H1 (cell line): ENCODE data around the gene FUT2. TPM values are rescaled to one million over a fixed set of nuclear protein-coding genes. Genes with fewer than 3 reads are reported as not detected.

Experiments used
- CTCF ChIA-PET: fragments of 300-600 bp; sonication (Branson Sonifier 250); formaldehyde crosslinking; loops from one replicate; lab custom pipeline; 2021; ENCODE audit not compliant: partially characterized antibody; lab: Charles Lee
- POLR2A ChIA-PET: fragments of 300-600 bp; sonication (Branson Sonifier 250); formaldehyde crosslinking; loops from one replicate; lab custom pipeline; 2021; ENCODE audit warnings: inconsistent platforms; ENCODE audit not compliant: partially characterized antibody; lab: Charles Lee
- DNase-seq, 2 experiments: peaks; one replicate each; pipeline versions ENCODE4 v3.0.0 to v3.0.0-alpha.2; 2010 to 2022; ENCODE audit warnings: low spot score in 2 of 2, low read depth in 1 of 2, mixed read lengths in 1 of 2
- FAIRE-seq: peaks from 2 replicates; lab custom pipeline; 2011; peaks lifted over from hg19 to GRCh38; lab: Jason Lieb, UNC
- H2AFZ ChIP-seq: 2 replicates; pipeline ENCODE4 v1.8.1; 2012; ENCODE audit warnings: low read length, inconsistent platforms
- H2AK5ac ChIP-seq: 2 replicates; pipeline ENCODE4 v1.6.1; 2013; ENCODE audit warnings: low read depth, low read length
- H2BK120ac ChIP-seq: replicated peaks from 2 replicates; pipeline ENCODE3; 2013; ENCODE audit warnings: low read depth, low read length, inconsistent platforms
- H2BK12ac ChIP-seq: 2 replicates; pipeline ENCODE4 v1.6.1; 2013; ENCODE audit warnings: low read depth, low read length
- H2BK15ac ChIP-seq: 2 replicates; pipeline ENCODE4 v1.6.1; 2013; ENCODE audit warnings: low read length
- H2BK20ac ChIP-seq: 2 replicates; pipeline ENCODE4 v1.6.1; 2013; ENCODE audit warnings: low read length
- H2BK5ac ChIP-seq: 2 replicates; pipeline ENCODE4 v1.6.1; 2013; ENCODE audit warnings: low read depth, low read length
- H3K14ac ChIP-seq: 2 replicates; pipeline ENCODE4 v1.6.1; 2013; ENCODE audit warnings: inconsistent platforms; ENCODE audit not compliant: insufficient read length
- H3K18ac ChIP-seq: 2 replicates; pipeline ENCODE4 v1.6.1; 2013; ENCODE audit warnings: low read length; ENCODE audit errors: extremely low read depth
- H3K23ac ChIP-seq: 2 replicates; pipeline ENCODE4 v1.6.1; 2013; ENCODE audit warnings: inconsistent platforms; ENCODE audit not compliant: insufficient read length
- H3K23me2 ChIP-seq: 2 replicates; pipeline ENCODE4 v1.6.1; 2013; ENCODE audit warnings: low read depth, low read length
- H3K27ac ChIP-seq: 2 replicates; pipeline ENCODE4 v1.6.1; 2011; ENCODE audit warnings: low read depth, low read length, inconsistent platforms
- H3K27me3 ChIP-seq, 4 experiments: replicated peaks in 1 of 4; 1 replicate in 1 of 4; 2 replicates in 3 of 4; pipeline versions ENCODE4 v1.6.1 to v1.8.1; 2011 to 2013; ENCODE audit warnings: low read length in 3 of 4, mild to moderate bottlenecking in 3 of 4, inconsistent platforms in 2 of 4, mixed read lengths in 2 of 4, moderate library complexity in 1 of 4; ENCODE audit not compliant: control insufficient read depth in 3 of 4, insufficient read depth in 3 of 4; ENCODE audit errors: extremely low read depth in 1 of 4
- H3K36me3 ChIP-seq, 4 experiments: 2 replicates each; pipeline versions ENCODE4 v1.6.1 to v1.8.1; 2011 to 2013; ENCODE audit warnings: mild to moderate bottlenecking in 4 of 4, low read length in 3 of 4, moderate library complexity in 2 of 4, control low read depth in 1 of 4, inconsistent platforms in 1 of 4; ENCODE audit not compliant: insufficient read depth in 4 of 4, control insufficient read depth in 2 of 4
- H3K4ac ChIP-seq: replicated peaks from 2 replicates; pipeline ENCODE3; 2013; ENCODE audit warnings: low read length, low read depth, mixed read lengths, inconsistent platforms; ENCODE audit not compliant: insufficient read length
- H3K4me1 ChIP-seq, 4 experiments: replicated peaks in 1 of 4; 1 replicate in 1 of 4; 2 replicates in 3 of 4; pipeline versions ENCODE4 v1.6.1 to v1.8.1; 2011 to 2013; ENCODE audit warnings: low read length in 3 of 4, inconsistent platforms in 2 of 4, mixed read lengths in 1 of 4; ENCODE audit not compliant: insufficient read depth in 4 of 4, control insufficient read depth in 3 of 4
- H3K4me2 ChIP-seq, 2 experiments: 2 replicates each; pipeline versions ENCODE4 v1.6.1 to v1.8.1; 2011 to 2013; ENCODE audit warnings: low read depth in 2 of 2, low read length in 2 of 2, control low read depth in 1 of 2, inconsistent platforms in 1 of 2, mild to moderate bottlenecking in 1 of 2; ENCODE audit not compliant: insufficient read depth in 1 of 2
- H3K4me3 ChIP-seq, 4 experiments: fragments of 200-600, 300-600 bp in 1 of 4; sonication (generic), shearing (Covaris generic), sonication (Bioruptor Twin) in 1 of 4; 2 replicates each; pipeline versions ENCODE4 v1.5.1 to v1.8.1; 2011 to 2016; ENCODE audit warnings: low read length in 4 of 4, low read depth in 3 of 4, control low read depth in 2 of 4, inconsistent platforms in 2 of 4, mild to moderate bottlenecking in 2 of 4, mixed read lengths in 1 of 4, moderate library complexity in 1 of 4; ENCODE audit not compliant: insufficient read depth in 2 of 4; ENCODE audit errors: extremely low read depth in 1 of 4
- H3K56ac ChIP-seq: replicated peaks from 2 replicates; pipeline ENCODE3; 2013; ENCODE audit warnings: low read depth, mild to moderate bottlenecking, mixed read lengths, low read length, inconsistent platforms; ENCODE audit not compliant: insufficient read length
- H3K79me1 ChIP-seq: 2 replicates; pipeline ENCODE4 v1.6.1; 2013; ENCODE audit warnings: low read depth, low read length, control low read depth
- H3K79me2 ChIP-seq, 2 experiments: 2 replicates each; pipeline versions ENCODE4 v1.6.1 to v1.8.1; 2012 to 2013; ENCODE audit warnings: low read length in 2 of 2, mild to moderate bottlenecking in 2 of 2, inconsistent platforms in 1 of 2; ENCODE audit not compliant: insufficient read depth in 2 of 2, control insufficient read depth in 1 of 2
- H3K9ac ChIP-seq, 4 experiments: replicated peaks in 1 of 4; 1 replicate in 1 of 4; 2 replicates in 3 of 4; pipeline versions ENCODE4 v1.6.1 to v1.8.1; 2011 to 2013; ENCODE audit warnings: low read depth in 3 of 4, low read length in 3 of 4, control low read depth in 2 of 4, mild to moderate bottlenecking in 2 of 4, moderate library complexity in 2 of 4, inconsistent platforms in 1 of 4; ENCODE audit errors: extremely low read depth in 1 of 4
- H3K9me3 ChIP-seq, 2 experiments: 2 replicates each; pipeline versions ENCODE4 v1.6.1 to v1.8.1; 2012 to 2013; ENCODE audit warnings: mild to moderate bottlenecking in 2 of 2, moderate library complexity in 2 of 2, control low read depth in 1 of 2, inconsistent platforms in 1 of 2, low read depth in 1 of 2, low read length in 1 of 2, mixed read lengths in 1 of 2; ENCODE audit not compliant: insufficient read depth in 2 of 2
- H4K20me1 ChIP-seq, 2 experiments: replicated peaks in 1 of 2; 2 replicates each; pipeline versions ENCODE3 to v1.8.1; 2011 to 2013; ENCODE audit warnings: inconsistent platforms in 2 of 2, low read length in 2 of 2, mild to moderate bottlenecking in 1 of 2; ENCODE audit not compliant: insufficient read depth in 2 of 2, control insufficient read depth in 1 of 2
- H4K5ac ChIP-seq: 2 replicates; pipeline ENCODE4 v1.6.1; 2013; ENCODE audit warnings: low read length, low read depth, mixed read lengths, inconsistent platforms; ENCODE audit not compliant: insufficient read length
- H4K8ac ChIP-seq: 2 replicates; pipeline ENCODE4 v1.8.0; 2013; ENCODE audit warnings: mild to moderate bottlenecking, moderate library complexity, low read length, inconsistent platforms; ENCODE audit not compliant: insufficient read depth; ENCODE audit errors: extremely low read depth
- H4K91ac ChIP-seq: replicated peaks from 2 replicates; pipeline ENCODE3; 2013; ENCODE audit warnings: low read length, mixed read lengths, inconsistent platforms; ENCODE audit not compliant: insufficient read length
- CBX8 ChIP-seq: fragments of 300-800, 300-1000 bp; sonication (generic); IDR thresholded peaks from 2 replicates; pipeline ENCODE4 v1.7.1; 2016; ENCODE audit warnings: low read depth, low read length, borderline replicate concordance
- CEBPB ChIP-seq: IDR thresholded peaks from 2 replicates; pipeline ENCODE4 v1.6.1; 2012; ENCODE audit warnings: low read depth, low read length
- CHD2 ChIP-seq: IDR thresholded peaks from 2 replicates; pipeline ENCODE4 v1.6.1; 2012; ENCODE audit warnings: low read length, improper control_type of control experiment
- EZH2 ChIP-seq: fragments of 200-600 bp; sonication (generic); IDR thresholded peaks from 2 replicates; pipeline ENCODE4 v1.7.1; 2012; ENCODE audit warnings: low read depth, mild to moderate bottlenecking, moderate library complexity, low read length, inconsistent platforms; ENCODE audit not compliant: severe bottlenecking
- JUN ChIP-seq: IDR thresholded peaks from 2 replicates; pipeline ENCODE4 v1.6.1; 2011; ENCODE audit warnings: low read depth, mild to moderate bottlenecking, improper control_type of control experiment, low read length
- JUND ChIP-seq: IDR thresholded peaks from 2 replicates; pipeline ENCODE4 v1.6.1; 2011; ENCODE audit warnings: mild to moderate bottlenecking, improper control_type of control experiment, low read length
- POU5F1 ChIP-seq: IDR thresholded peaks from 2 replicates; pipeline ENCODE4 v1.6.1; 2011; ENCODE audit warnings: low read depth, mild to moderate bottlenecking, low read length, moderate library complexity
- RBBP5 ChIP-seq: IDR thresholded peaks from 2 replicates; pipeline ENCODE4 v1.7.1; 2012; ENCODE audit warnings: low read depth, mild to moderate bottlenecking, inconsistent platforms, low read length, moderate library complexity, borderline replicate concordance
- SIX5 ChIP-seq: IDR thresholded peaks from 2 replicates; pipeline ENCODE4 v1.6.1; 2011; ENCODE audit warnings: mild to moderate bottlenecking, low read depth, low read length
- WGBS, 2 experiments: shearing (Covaris generic) in 1 of 2; methylation state at CpG; one replicate each; pipeline versions ENCODE4 v1.1.6 to v1.1.7; 2013 to 2015; ENCODE audit warnings: low lambda C conversion rate in 2 of 2, mixed read lengths in 2 of 2, inconsistent platforms in 1 of 2, low coverage in 1 of 2, missing lambda C conversion rate in 1 of 2; ENCODE audit not compliant: insufficient replicate concordance in 2 of 2, insufficient coverage in 1 of 2, insufficient read length in 1 of 2; ENCODE audit errors: extremely low coverage in 1 of 2, missing lambda C conversion rate in 1 of 2; 5-methylcytosine and 5-hydroxymethylcytosine counted together
- polyA plus RNA-seq, 7 experiments: library from polyadenylated mRNA; depleted of rRNA in 3 of 7; stranded (reverse) in 5 of 7; unstranded in 2 of 7; fragments of >200 nt in 5 of 7; fragments of 200-250 nt in 2 of 7; gene quantifications; 1 replicate in 5 of 7; 2 replicates in 1 of 7; 4 replicates in 1 of 7; pipeline versions ENCODE4 v1.2.1 to v1.2.3, GENCODE V29; 2011 to 2013; ENCODE audit warnings: missing spikeins in 2 of 7, mixed read lengths in 2 of 7
- total RNA-seq: library from RNA; stranded (reverse); fragmentation: NEBNext Ultra II Directional; extraction: Animal tissue kit (Norgen Biotek cat#: 25700); gene quantifications from 2 replicates; pipeline ENCODE4 v1.2.1, GENCODE V29; 2021
- TF ChIP-seq, protein P1 (sequence below): IDR thresholded peaks from 2 replicates; pipeline ENCODE4 v1.6.1; 2011; ENCODE audit warnings: low read depth, mild to moderate bottlenecking, low read length; ENCODE audit not compliant: insufficient read depth
- TF ChIP-seq, protein P2 (sequence below), 3 experiments: IDR thresholded peaks; 1 replicate in 2 of 3; 2 replicates in 1 of 3; pipeline versions ENCODE4 v1.5.1 to v1.6.1; 2011; ENCODE audit warnings: low read length in 3 of 3, mild to moderate bottlenecking in 3 of 3, inconsistent platforms in 2 of 3, low read depth in 1 of 3, moderate library complexity in 1 of 3; ENCODE audit not compliant: insufficient read depth in 1 of 3; ENCODE audit errors: control extremely low read depth in 1 of 3

FUT2 gene
- total and polyA plus RNA-seq, 2 of the 8 experiments (the other 6 are each of a cell fraction or from before 2014, with no cell fraction given) = 5.0 to 5.6 TPM

GRCh38 chr19:48683349-48683748, 12.4 kb upstream of the FUT2 start:
- DNase-seq = no peak
- no peak overlapping the region for H2AFZ ChIP-seq
- TF ChIP-seq EZH2 = no peak
- no peak for TF ChIP-seq POU5F1
- no peak for TF ChIP-seq CBX8
- TF ChIP-seq, protein P1, sequence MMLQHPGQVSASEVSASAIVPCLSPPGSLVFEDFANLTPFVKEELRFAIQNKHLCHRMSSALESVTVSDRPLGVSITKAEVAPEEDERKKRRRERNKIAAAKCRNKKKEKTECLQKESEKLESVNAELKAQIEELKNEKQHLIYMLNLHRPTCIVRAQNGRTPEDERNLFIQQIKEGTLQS = no peak
- TF ChIP-seq CEBPB = no peak
- TF ChIP-seq JUND = no peak
- no peak for TF ChIP-seq CHD2
- TF ChIP-seq, protein P2, sequence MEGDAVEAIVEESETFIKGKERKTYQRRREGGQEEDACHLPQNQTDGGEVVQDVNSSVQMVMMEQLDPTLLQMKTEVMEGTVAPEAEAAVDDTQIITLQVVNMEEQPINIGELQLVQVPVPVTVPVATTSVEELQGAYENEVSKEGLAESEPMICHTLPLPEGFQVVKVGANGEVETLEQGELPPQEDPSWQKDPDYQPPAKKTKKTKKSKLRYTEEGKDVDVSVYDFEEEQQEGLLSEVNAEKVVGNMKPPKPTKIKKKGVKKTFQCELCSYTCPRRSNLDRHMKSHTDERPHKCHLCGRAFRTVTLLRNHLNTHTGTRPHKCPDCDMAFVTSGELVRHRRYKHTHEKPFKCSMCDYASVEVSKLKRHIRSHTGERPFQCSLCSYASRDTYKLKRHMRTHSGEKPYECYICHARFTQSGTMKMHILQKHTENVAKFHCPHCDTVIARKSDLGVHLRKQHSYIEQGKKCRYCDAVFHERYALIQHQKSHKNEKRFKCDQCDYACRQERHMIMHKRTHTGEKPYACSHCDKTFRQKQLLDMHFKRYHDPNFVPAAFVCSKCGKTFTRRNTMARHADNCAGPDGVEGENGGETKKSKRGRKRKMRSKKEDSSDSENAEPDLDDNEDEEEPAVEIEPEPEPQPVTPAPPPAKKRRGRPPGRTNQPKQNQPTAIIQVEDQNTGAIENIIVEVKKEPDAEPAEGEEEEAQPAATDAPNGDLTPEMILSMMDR (IDR thresholded peaks at IDR 0.05; ENCODE audit: control extremely low read depth in 1 of 3, insufficient read depth in 1 of 3, low read depth in 1 of 3, low read length in 3 of 3) = no peak
- no peak for TF ChIP-seq RBBP5
- no peak for TF ChIP-seq SIX5
- TF ChIP-seq JUN = no peak

More at GRCh38 chr19:48683349-48683748, 12.4 kb upstream of the FUT2 start:
- ChIA-PET CTCF (interaction anchor here (0.6 to 2.1 kb wide), 6 partner anchors 8 to 34 kb away, joined by 3 to 13 read pairs (median 7); partner anchors contain the start of gene FUT2), POLR2A (interaction anchor here (1.0 to 3.9 kb wide), 4 partner anchors 9 to 30 kb away, joined by 4 to 18 read pairs (median 4); partner anchors contain the start of gene FUT2)
- Histone ChIP-seq H4K20me1 (no peaks in the 10 kb centered on the region), H3K9ac (no peak overlapping the region; a peak in 1 of 7 replicates), H3K9me3 (no peaks in the 10 kb centered on the region), H3K23ac (no peak overlapping the region), H2AK5ac (no peak overlapping the region), H4K91ac (no peak overlapping the region), H3K4me3 (no peak overlapping the region), H2BK15ac (no peak overlapping the region), H2BK120ac (no peak overlapping the region), H2BK5ac (no peak overlapping the region), H4K8ac (no peak overlapping the region), H3K14ac (no peak overlapping the region), H3K79me1 (no peaks in the 10 kb centered on the region), H3K27me3 (no peaks in the 10 kb centered on the region), H3K4me2 (no peak overlapping the region), H3K4me1 (no peaks in the 10 kb centered on the region; a peak in 1 of 7 replicates), H3K4ac (no peak overlapping the region), H3K79me2 (no peaks in the 10 kb centered on the region), H3K27ac (no peak overlapping the region), H2BK12ac (no peak overlapping the region), H3K18ac (no peak overlapping the region), H2BK20ac (no peak overlapping the region), H3K36me3 (no peaks in the 10 kb centered on the region), H3K56ac (no peak overlapping the region), H3K23me2 (no peaks in the 10 kb centered on the region), H4K5ac (no peak overlapping the region)
- no peak for FAIRE-seq
- WGBS, 2 experiments = 78% methylated on average over 11 of the region's 11 CpGs; no CpG with 5 or more reads in 1 of the 2 experiments
